Activated naive CD8-positive, alpha-beta T cell treated with anti-CD3 and anti-CD28 coated beads, Interleukin-2, amount 50 U/mL, for 24 hours (primary cell): ENCODE data around the gene CA14.
"Not testable (repeated sequence)": the region's sequence is repeated elsewhere in the genome, so short reads cannot be mapped to it uniquely, and the experiment has no call there.

Experiments used
- ATAC-seq: fragments of 150-1000 bp; cut with Tn5 transposase; one replicate; pipeline ENCODE4 v1.10.0; 2021
- DNase-seq: peaks from one replicate; pipeline ENCODE4 v3.0.0; 2021
- H3K27ac Mint-ChIP-seq: one replicate; pipeline ENCODE4 v1.8.0; 2021; ENCODE audit warnings: mild to moderate bottlenecking, mixed read lengths
- H3K27me3 Mint-ChIP-seq: one replicate; pipeline ENCODE4 v1.8.0; 2021; ENCODE audit warnings: mixed read lengths
- H3K36me3 Mint-ChIP-seq: one replicate; pipeline ENCODE4 v1.8.0; 2021; ENCODE audit warnings: low read depth, mixed read lengths
- H3K4me1 Mint-ChIP-seq: one replicate; pipeline ENCODE4 v1.8.0; 2021; ENCODE audit warnings: mixed read lengths
- H3K4me3 Mint-ChIP-seq: one replicate; pipeline ENCODE4 v1.8.0; 2021; ENCODE audit warnings: mild to moderate bottlenecking, moderate library complexity, mixed read lengths
- H3K9me3 Mint-ChIP-seq: one replicate; pipeline ENCODE4 v1.8.0; 2021; ENCODE audit warnings: mixed read lengths

The CA14 gene

GRCh38 chr1:150232921-150233320 is 24.7 kb upstream of the CA14 start:
- H3K4me1 Mint-ChIP-seq: peaks cover 26% of the 10 kb centered on the region

GRCh38 chr1:150233359-150234308 is 23.9 kb upstream of the CA14 start:
- Mint-ChIP-seq H3K36me3 (peaks cover 36% of the 10 kb centered on the region), H3K4me3 (no peak overlapping the region), H3K9me3 (no peaks in the 10 kb centered on the region), H3K4me1 (peaks cover 26% of the 10 kb centered on the region), H3K27me3 (peaks cover 1% of the 10 kb centered on the region), H3K27ac (peak overlapping the region; percentile 97)
- peak; percentile 30 for DNase-seq
- no peak for ATAC-seq

More at GRCh38 chr1:150232921-150233320, 24.7 kb upstream of the CA14 start:
- ATAC-seq, H3K4me3 Mint-ChIP-seq, H3K9me3 Mint-ChIP-seq, H3K27ac Mint-ChIP-seq, DNase-seq, H3K27me3 Mint-ChIP-seq: not testable (repeated sequence)
- peaks cover 41% of the 10 kb centered on the region for H3K36me3 Mint-ChIP-seq

GRCh38 chr1:150234309-150234565 is 23.3 kb upstream of the CA14 start:
- Mint-ChIP-seq H3K9me3 (no peaks in the 10 kb centered on the region), H3K27me3 (peaks cover 1% of the 10 kb centered on the region), H3K4me1 (peaks cover 26% of the 10 kb centered on the region), H3K27ac (peak overlapping the region; percentile 97), H3K36me3 (peaks cover 32% of the 10 kb centered on the region), H3K4me3 (no peak overlapping the region)
- no peak for DNase-seq
- ATAC-seq: no peak

GRCh38 chr1:150234566-150235293 is 22.8 kb upstream of the CA14 start:
- Mint-ChIP-seq H3K27ac (peak overlapping the region; percentile 97), H3K9me3 (no peaks in the 10 kb centered on the region), H3K4me3 (no peak overlapping the region), H3K27me3 (peaks cover 1% of the 10 kb centered on the region), H3K36me3 (peaks cover 32% of the 10 kb centered on the region), H3K4me1 (peaks cover 26% of the 10 kb centered on the region)
- ATAC-seq (peak; percentile 73), DNase-seq (peak; percentile 93)

- no peak overlapping the region for H3K4me3 Mint-ChIP-seq
- H3K36me3 Mint-ChIP-seq: peaks cover 27% of the 10 kb centered on the region
- no peaks in the 10 kb centered on the region for H3K9me3 Mint-ChIP-seq
- peaks cover 26% of the 10 kb centered on the region for H3K4me1 Mint-ChIP-seq
- ATAC-seq: no peak
- peak; percentile 49 for DNase-seq
- H3K27me3 Mint-ChIP-seq: peaks cover 1% of the 10 kb centered on the region
- H3K27ac Mint-ChIP-seq: no peak overlapping the region
These were observed 22.2 kb upstream of the CA14 start for GRCh38 chr1:150235294-150235851.

GRCh38 chr1:150235852-150236613 is 21.5 kb upstream of the CA14 start, which contains the start of gene ANP32E:
Gene ANP32E, minus strand, starts transcription at chr1:150236112. Its CDS starts 326 bp downstream, at chr1:150235786.
- ATAC-seq (peak; percentile 92), DNase-seq (peak; percentile 89)
- no peaks in the 10 kb centered on the region for H3K9me3 Mint-ChIP-seq
- peak within 1 kb of the TSS; percentile 97 for H3K27ac Mint-ChIP-seq
- H3K4me3 Mint-ChIP-seq: no peak within 1 kb of the TSS
- peaks cover 1% of the 10 kb centered on the region for H3K27me3 Mint-ChIP-seq
- H3K36me3 Mint-ChIP-seq: peaks cover 21% of the 10 kb centered on the region
- H3K4me1 Mint-ChIP-seq: peaks cover 26% of the 10 kb centered on the region

GRCh38 chr1:150236614-150237100 is 20.9 kb upstream of the CA14 start:
- Mint-ChIP-seq H3K36me3 (peaks cover 20% of the 10 kb centered on the region), H3K27ac (no peak overlapping the region), H3K9me3 (no peaks in the 10 kb centered on the region), H3K4me1 (peaks cover 26% of the 10 kb centered on the region), H3K4me3 (no peak overlapping the region), H3K27me3 (peaks cover 1% of the 10 kb centered on the region)
- DNase-seq (no peak), ATAC-seq (no peak)

GRCh38 chr1:150237176-150237575 is 20.4 kb upstream of the CA14 start:
- H3K4me1 Mint-ChIP-seq: peaks cover 24% of the 10 kb centered on the region
- ATAC-seq, H3K27me3 Mint-ChIP-seq, H3K27ac Mint-ChIP-seq, H3K9me3 Mint-ChIP-seq, H3K4me3 Mint-ChIP-seq, DNase-seq: not testable (repeated sequence)
- H3K36me3 Mint-ChIP-seq: peaks cover 19% of the 10 kb centered on the region

- Mint-ChIP-seq H3K4me1 (peaks cover 21% of the 10 kb centered on the region), H3K36me3 (peaks cover 17% of the 10 kb centered on the region), H3K9me3 (no peaks in the 10 kb centered on the region), H3K27me3 (peaks cover 1% of the 10 kb centered on the region), H3K4me3 (peak overlapping the region; percentile 32), H3K27ac (no peak overlapping the region)
- DNase-seq (no peak), ATAC-seq (no peak)
These were observed 19.8 kb upstream of the CA14 start for GRCh38 chr1:150237746-150238145.

- no peaks in the 10 kb centered on the region for H3K4me1 Mint-ChIP-seq
- H3K27ac Mint-ChIP-seq: no peak overlapping the region
- no peaks in the 10 kb centered on the region for H3K36me3 Mint-ChIP-seq
- ATAC-seq (no peak), DNase-seq (no peak)
- H3K4me3 Mint-ChIP-seq: no peak overlapping the region
- peaks cover 1% of the 10 kb centered on the region for H3K27me3 Mint-ChIP-seq
- H3K9me3 Mint-ChIP-seq: no peaks in the 10 kb centered on the region
These were observed 14.6 kb upstream of the CA14 start for GRCh38 chr1:150243003-150243402.

GRCh38 chr1:150249936-150250335 is 7.6 kb upstream of the CA14 start:
- DNase-seq (no peak), ATAC-seq (no peak)
- Mint-ChIP-seq H3K4me3 (no peak overlapping the region), H3K27ac (no peak overlapping the region), H3K9me3 (no peaks in the 10 kb centered on the region), H3K36me3 (no peaks in the 10 kb centered on the region), H3K27me3 (peaks cover 7% of the 10 kb centered on the region), H3K4me1 (no peaks in the 10 kb centered on the region)

GRCh38 chr1:150256198-150256553 is 1.4 kb upstream of the CA14 start:
- no peak for DNase-seq
- H3K4me3 Mint-ChIP-seq: peak overlapping the region; percentile 62
- ATAC-seq: no peak
- no peaks in the 10 kb centered on the region for H3K9me3 Mint-ChIP-seq
- H3K4me1 Mint-ChIP-seq: peaks cover 17% of the 10 kb centered on the region
- H3K36me3 Mint-ChIP-seq: no peaks in the 10 kb centered on the region
- H3K27me3 Mint-ChIP-seq: peaks cover 34% of the 10 kb centered on the region
- H3K27ac Mint-ChIP-seq: no peak overlapping the region

GRCh38 chr1:150256554-150257341 is 826 bp upstream of the CA14 start:
- H3K36me3 Mint-ChIP-seq: no peaks in the 10 kb centered on the region
- H3K27ac Mint-ChIP-seq: no peak overlapping the region
- H3K4me1 Mint-ChIP-seq: peaks cover 17% of the 10 kb centered on the region
- no peak overlapping the region for H3K4me3 Mint-ChIP-seq
- DNase-seq: no peak
- H3K27me3 Mint-ChIP-seq: peaks cover 34% of the 10 kb centered on the region
- no peaks in the 10 kb centered on the region for H3K9me3 Mint-ChIP-seq
- ATAC-seq: no peak
